HFFc6 (cell line): Measurements from ENCODE around the gene PCDHA4. TPM values are rescaled to one million over a fixed set of nuclear protein-coding genes. Genes with fewer than 3 reads are reported as not detected.
"Not testable (repeated sequence)": the region's sequence is repeated elsewhere in the genome, so short reads cannot be mapped to it uniquely, and the experiment has no call there.

ENCODE experiments used
- DNase-seq: peaks from one replicate; pipeline ENCODE4 v3.0.0-alpha.2; 2018
- H3K27ac Mint-ChIP-seq: 2 replicates; pipeline ENCODE4 v1.8.0; 2020; ENCODE audit warnings: mild to moderate bottlenecking, mixed read lengths
- H3K27me3 Mint-ChIP-seq: 2 replicates; pipeline ENCODE4 v1.8.0; 2021; ENCODE audit warnings: mild to moderate bottlenecking, moderate library complexity, mixed read lengths; ENCODE audit not compliant: insufficient read depth
- H3K36me3 Mint-ChIP-seq: 2 replicates; pipeline ENCODE4 v1.8.0; 2021; ENCODE audit warnings: low read depth, mixed read lengths
- H3K4me1 Mint-ChIP-seq: 2 replicates; pipeline ENCODE4 v1.8.0; 2020; ENCODE audit warnings: low read depth, mixed read lengths
- H3K4me3 Mint-ChIP-seq: 2 replicates; pipeline ENCODE4 v1.8.0; 2020; ENCODE audit warnings: mild to moderate bottlenecking, moderate library complexity, mixed read lengths
- H3K9me3 Mint-ChIP-seq: 2 replicates; pipeline ENCODE4 v1.8.0; 2020; ENCODE audit warnings: mild to moderate bottlenecking, mixed read lengths
- total RNA-seq, 6 experiments: library from RNA; stranded (reverse); fragmentation: NEBNext Ultra II Directional; extraction: Animal tissue kit (Norgen Biotek cat#: 25700); gene quantifications; 2 replicates in 1 of 6; 3 replicates in 5 of 6; pipeline ENCODE4 v1.2.3, GENCODE V29; 2021
- TF ChIP-seq, protein P1 (sequence below): fragments of 200-600 bp; sonication (generic); IDR thresholded peaks from 2 replicates; pipeline ENCODE4 v1.5.0; 2021; ENCODE audit warnings: antibody characterized with exemption, mild to moderate bottlenecking

Gene PCDHA4
- total RNA-seq, 6 experiments from 2014 or later = 0.05 TPM; not detected in 5

DNA sequence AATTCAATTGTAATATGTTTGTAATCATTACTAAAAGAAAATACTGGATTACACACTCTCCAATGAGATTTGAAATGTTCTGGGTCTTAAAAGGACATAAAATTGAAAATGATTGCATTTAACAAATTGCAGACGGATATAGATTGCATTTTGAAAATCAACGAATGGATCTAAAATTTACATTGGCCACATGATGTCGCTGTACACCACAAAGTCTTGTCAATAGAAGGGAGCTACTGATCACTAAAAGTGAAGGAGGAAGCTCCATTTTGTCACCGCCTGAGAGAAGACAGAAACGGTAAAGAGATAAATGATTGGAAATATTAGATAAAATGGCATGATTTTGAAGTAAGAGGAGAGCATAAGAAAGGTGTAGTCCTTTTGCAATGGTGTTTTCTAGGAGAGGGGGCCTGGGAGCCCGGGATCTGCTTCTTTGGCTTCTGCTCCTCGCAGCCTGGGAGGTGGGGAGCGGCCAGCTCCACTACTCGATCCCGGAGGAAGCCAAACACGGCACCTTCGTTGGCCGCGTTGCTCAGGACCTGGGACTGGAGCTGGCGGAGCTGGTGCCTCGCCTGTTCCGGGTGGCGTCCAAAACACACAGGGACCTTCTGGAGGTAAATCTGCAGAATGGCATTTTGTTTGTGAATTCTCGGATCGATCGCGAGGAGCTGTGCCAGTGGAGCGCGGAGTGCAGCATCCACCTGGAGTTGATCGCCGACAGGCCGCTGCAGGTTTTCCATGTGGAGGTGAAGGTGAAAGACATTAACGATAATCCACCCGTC lies 20.8 kb upstream of the PCDHA4 start, which contains the start of gene PCDHA1:
TSS of gene PCDHA1 (plus strand) at position 236 of the 782 bp plus-strand sequence.
- TF ChIP-seq, protein P1, sequence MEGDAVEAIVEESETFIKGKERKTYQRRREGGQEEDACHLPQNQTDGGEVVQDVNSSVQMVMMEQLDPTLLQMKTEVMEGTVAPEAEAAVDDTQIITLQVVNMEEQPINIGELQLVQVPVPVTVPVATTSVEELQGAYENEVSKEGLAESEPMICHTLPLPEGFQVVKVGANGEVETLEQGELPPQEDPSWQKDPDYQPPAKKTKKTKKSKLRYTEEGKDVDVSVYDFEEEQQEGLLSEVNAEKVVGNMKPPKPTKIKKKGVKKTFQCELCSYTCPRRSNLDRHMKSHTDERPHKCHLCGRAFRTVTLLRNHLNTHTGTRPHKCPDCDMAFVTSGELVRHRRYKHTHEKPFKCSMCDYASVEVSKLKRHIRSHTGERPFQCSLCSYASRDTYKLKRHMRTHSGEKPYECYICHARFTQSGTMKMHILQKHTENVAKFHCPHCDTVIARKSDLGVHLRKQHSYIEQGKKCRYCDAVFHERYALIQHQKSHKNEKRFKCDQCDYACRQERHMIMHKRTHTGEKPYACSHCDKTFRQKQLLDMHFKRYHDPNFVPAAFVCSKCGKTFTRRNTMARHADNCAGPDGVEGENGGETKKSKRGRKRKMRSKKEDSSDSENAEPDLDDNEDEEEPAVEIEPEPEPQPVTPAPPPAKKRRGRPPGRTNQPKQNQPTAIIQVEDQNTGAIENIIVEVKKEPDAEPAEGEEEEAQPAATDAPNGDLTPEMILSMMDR = peak; percentile 47
- peak within 1 kb of the TSS; percentile 58; the same call in 1 of the 2 replicates for H3K4me3 Mint-ChIP-seq
- peaks cover 48% of the 10 kb centered on the region for H3K9me3 Mint-ChIP-seq
- no peaks in the 10 kb centered on the region for H3K4me1 Mint-ChIP-seq
- DNase-seq = no peak
- H3K27me3 Mint-ChIP-seq = no peaks in the 10 kb centered on the region; the same call in 1 of the 2 replicates
- no peak within 1 kb of the TSS for H3K27ac Mint-ChIP-seq
- peaks cover 5% of the 10 kb centered on the region; the same call in 1 of the 2 replicates for H3K36me3 Mint-ChIP-seq

DNA sequence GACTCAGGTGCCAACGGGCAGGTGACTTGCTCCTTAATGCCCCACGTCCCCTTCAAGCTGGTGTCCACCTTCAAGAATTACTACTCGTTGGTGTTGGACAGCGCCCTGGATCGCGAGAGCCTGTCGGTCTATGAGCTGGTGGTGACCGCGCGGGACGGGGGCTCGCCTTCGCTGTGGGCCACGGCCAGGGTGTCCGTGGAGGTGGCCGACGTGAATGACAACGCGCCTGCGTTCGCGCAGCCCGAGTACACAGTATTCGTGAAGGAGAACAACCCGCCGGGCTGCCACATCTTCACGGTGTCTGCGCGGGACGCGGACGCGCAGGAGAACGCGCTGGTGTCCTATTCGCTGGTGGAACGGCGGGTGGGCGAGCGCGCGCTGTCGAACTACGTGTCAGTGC lies 19.4 kb upstream of the PCDHA4 start:
- H3K9me3 Mint-ChIP-seq = peaks cover 40% of the 10 kb centered on the region
- not testable (repeated sequence) for H3K4me3 Mint-ChIP-seq, H3K27ac Mint-ChIP-seq, DNase-seq, H3K36me3 Mint-ChIP-seq, H3K4me1 Mint-ChIP-seq, H3K27me3 Mint-ChIP-seq

DNA sequence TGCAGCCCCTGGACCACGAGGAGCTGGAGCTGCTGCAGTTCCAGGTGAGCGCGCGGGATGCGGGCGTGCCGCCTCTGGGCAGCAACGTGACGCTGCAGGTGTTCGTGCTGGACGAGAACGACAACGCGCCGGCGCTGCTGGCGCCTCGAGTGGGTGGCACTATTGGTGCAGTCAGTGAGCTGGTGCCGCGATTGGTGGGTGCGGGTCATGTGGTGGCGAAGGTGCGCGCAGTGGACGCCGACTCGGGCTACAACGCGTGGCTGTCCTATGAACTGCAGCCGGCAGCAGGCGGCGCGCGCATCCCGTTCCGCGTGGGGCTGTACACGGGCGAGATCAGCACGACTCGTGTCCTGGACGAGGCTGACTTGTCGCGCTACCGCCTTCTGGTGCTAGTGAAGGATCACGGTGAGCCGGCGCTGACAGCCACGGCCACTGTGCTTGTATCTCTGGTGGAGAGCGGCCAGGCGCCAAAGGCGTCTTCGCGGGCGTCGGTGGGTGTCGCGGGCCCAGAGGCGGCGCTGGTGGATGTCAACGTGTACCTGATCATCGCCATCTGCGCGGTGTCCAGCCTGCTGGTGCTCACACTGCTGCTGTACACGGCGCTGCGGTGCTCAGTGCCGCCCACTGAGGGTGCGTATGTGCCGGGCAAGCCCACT lies 18.9 kb upstream of the PCDHA4 start:
- not testable (repeated sequence) for H3K36me3 Mint-ChIP-seq, H3K27ac Mint-ChIP-seq, H3K4me3 Mint-ChIP-seq, H3K4me1 Mint-ChIP-seq, H3K27me3 Mint-ChIP-seq, DNase-seq
- peaks cover 40% of the 10 kb centered on the region for H3K9me3 Mint-ChIP-seq

DNA sequence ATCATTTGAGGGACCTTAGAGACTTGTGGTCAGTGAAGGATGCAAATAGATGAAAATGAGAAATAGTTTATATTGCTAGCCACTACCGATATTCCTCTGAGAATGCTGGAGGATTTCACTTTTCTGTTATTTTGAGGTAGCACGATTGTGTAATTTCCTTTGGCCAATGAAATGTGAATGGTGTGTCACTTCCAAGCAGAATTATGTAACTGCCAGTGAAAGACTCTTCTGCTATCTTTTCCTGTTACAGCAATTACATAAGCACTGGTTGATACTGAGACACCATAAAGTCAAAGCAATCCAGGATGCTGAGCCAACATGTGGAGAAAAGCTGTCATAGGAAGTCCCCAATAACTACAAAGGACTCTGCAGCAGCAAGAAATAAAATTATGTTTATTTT lies 15.8 kb upstream of the PCDHA4 start:
- peaks cover 45% of the 10 kb centered on the region for H3K9me3 Mint-ChIP-seq
- H3K4me3 Mint-ChIP-seq = no peak overlapping the region
- H3K27ac Mint-ChIP-seq = no peak overlapping the region
- H3K4me1 Mint-ChIP-seq = no peaks in the 10 kb centered on the region
- no peaks in the 10 kb centered on the region; the same call in 1 of the 2 replicates for H3K27me3 Mint-ChIP-seq
- TF ChIP-seq, protein P1 = no peak
- no peak for DNase-seq
- peaks cover 2% of the 10 kb centered on the region; the same call in 1 of the 2 replicates for H3K36me3 Mint-ChIP-seq

DNA sequence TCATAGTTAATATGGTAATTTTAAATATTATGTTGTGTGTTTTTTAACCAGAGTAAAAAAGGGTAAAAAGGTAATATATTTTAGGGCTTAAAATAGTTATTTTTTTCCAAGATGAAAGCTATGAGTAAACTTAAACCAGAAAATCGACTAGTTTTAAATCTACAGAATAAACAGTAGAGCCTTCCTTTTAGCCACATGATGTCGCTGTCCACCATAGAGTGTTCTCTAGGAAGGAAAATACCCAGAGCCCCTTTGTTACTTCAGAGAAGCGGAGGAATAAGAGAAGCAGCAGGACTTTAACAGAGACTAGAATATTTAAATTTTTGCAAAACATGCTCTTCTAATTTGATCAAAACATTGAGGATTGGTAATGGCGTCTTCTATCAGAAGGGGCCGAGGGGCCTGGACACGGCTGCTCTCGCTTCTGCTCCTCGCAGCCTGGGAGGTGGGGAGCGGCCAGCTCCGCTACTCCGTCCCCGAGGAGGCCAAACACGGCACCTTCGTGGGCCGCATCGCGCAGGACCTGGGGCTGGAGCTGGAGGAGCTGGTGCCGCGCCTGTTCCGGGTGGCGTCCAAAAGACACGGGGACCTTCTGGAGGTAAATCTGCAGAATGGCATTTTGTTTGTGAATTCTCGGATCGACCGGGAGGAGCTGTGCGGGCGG lies 12.1 kb upstream of the PCDHA4 start, which contains the start of gene PCDHA2:
TSS of gene PCDHA2 (plus strand) at position 258 of the 664 bp plus-strand sequence.
- no peak within 1 kb of the TSS for H3K27ac Mint-ChIP-seq
- TF ChIP-seq, protein P1 = 0 out of 2 replicates have a peak, but pooled peaks have one; percentile 12
- H3K36me3 Mint-ChIP-seq = no peaks in the 10 kb centered on the region
- H3K4me3 Mint-ChIP-seq = peak within 1 kb of the TSS; percentile 81; the same call in 1 of the 2 replicates
- no peak for DNase-seq
- no peaks in the 10 kb centered on the region for H3K27me3 Mint-ChIP-seq
- H3K4me1 Mint-ChIP-seq = no peaks in the 10 kb centered on the region
- peaks cover 20% of the 10 kb centered on the region; the same call in 1 of the 2 replicates for H3K9me3 Mint-ChIP-seq

DNA sequence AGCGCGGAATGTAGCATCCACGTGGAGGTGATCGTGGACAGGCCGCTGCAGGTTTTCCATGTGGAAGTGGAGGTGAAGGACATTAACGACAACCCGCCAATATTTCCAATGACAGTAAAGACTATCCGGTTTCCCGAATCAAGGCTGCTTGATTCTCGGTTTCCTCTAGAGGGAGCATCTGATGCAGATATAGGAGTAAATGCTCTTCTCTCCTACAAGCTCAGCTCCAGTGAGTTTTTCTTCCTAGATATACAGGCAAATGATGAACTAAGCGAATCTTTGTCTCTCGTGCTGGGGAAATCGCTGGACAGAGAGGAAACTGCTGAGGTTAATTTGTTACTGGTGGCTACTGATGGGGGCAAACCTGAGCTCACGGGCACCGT lies 11.6 kb upstream of the PCDHA4 start:
- H3K4me1 Mint-ChIP-seq = no peaks in the 10 kb centered on the region
- H3K36me3 Mint-ChIP-seq = no peaks in the 10 kb centered on the region
- H3K27ac Mint-ChIP-seq = no peak overlapping the region
- no peak for DNase-seq
- H3K27me3 Mint-ChIP-seq = no peaks in the 10 kb centered on the region
- peak overlapping the region; percentile 81; the same call in 1 of the 2 replicates for H3K4me3 Mint-ChIP-seq
- peaks cover 20% of the 10 kb centered on the region; the same call in 1 of the 2 replicates for H3K9me3 Mint-ChIP-seq
- TF ChIP-seq, protein P1 = no peak

DNA sequence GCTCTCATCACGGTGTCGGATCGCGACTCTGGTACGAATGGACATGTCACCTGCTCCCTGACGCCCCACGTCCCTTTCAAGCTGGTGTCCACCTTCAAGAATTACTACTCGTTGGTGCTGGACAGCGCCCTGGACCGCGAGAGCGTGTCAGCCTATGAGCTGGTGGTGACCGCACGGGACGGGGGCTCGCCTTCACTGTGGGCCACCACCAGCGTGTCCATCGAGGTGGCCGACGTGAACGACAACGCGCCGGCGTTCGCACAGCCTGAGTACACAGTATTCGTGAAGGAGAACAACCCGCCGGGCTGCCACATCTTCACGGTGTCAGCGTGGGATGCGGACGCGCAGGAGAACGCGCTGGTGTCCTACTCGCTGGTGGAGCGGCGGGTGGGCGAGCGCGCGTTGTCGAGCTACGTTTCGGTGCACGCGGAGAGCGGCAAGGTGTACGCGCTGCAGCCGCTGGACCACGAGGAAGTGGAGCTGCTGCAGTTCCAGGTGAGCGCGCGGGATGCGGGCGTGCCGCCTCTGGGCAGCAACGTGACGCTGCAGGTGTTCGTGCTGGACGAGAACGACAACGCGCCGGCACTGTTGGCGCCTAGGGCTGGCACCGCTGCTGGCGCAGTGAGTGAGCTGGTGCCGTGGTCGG lies 10.7 kb upstream of the PCDHA4 start:
- DNase-seq, H3K27me3 Mint-ChIP-seq, H3K4me3 Mint-ChIP-seq, H3K4me1 Mint-ChIP-seq, H3K27ac Mint-ChIP-seq, H3K36me3 Mint-ChIP-seq: not testable (repeated sequence)
- peaks cover 21% of the 10 kb centered on the region; the same call in 1 of the 2 replicates for H3K9me3 Mint-ChIP-seq
